Omental fat pad (tissue), 4 donors: ENCODE data around the gene OTX2. TPM values are rescaled to one million over a fixed set of nuclear protein-coding genes. Genes with fewer than 3 reads are reported as not detected.

Source experiments
- ATAC-seq: fragments of 150-250 bp; one replicate; pipeline ENCODE4 v1.9.1; 2016; ENCODE audit warnings: mild to moderate bottlenecking, moderate library complexity; ENCODE audit not compliant: low FRiP score
- DNase-seq: peaks from one replicate; pipeline ENCODE4 v3.0.0-alpha.2; 2019; ENCODE audit warnings: low spot score
- total RNA-seq, 4 donors: library from RNA; depleted of rRNA; stranded (reverse); fragments of >200 nt; gene quantifications; one replicate each; pipeline ENCODE4 v1.1.0, GENCODE V29; 2016
- TF ChIP-seq, protein P1 (sequence below), 3 donors: fragments of 450-650 bp; IDR thresholded peaks; one replicate each; pipeline ENCODE4 v1.5.1; 2016 to 2017; ENCODE audit warnings: antibody characterized with exemption in 3 of 3, mild to moderate bottlenecking in 3 of 3, moderate library complexity in 2 of 3

OTX2 gene
- total RNA-seq, 4 donors from 2014 or later, result not detected

DNA sequence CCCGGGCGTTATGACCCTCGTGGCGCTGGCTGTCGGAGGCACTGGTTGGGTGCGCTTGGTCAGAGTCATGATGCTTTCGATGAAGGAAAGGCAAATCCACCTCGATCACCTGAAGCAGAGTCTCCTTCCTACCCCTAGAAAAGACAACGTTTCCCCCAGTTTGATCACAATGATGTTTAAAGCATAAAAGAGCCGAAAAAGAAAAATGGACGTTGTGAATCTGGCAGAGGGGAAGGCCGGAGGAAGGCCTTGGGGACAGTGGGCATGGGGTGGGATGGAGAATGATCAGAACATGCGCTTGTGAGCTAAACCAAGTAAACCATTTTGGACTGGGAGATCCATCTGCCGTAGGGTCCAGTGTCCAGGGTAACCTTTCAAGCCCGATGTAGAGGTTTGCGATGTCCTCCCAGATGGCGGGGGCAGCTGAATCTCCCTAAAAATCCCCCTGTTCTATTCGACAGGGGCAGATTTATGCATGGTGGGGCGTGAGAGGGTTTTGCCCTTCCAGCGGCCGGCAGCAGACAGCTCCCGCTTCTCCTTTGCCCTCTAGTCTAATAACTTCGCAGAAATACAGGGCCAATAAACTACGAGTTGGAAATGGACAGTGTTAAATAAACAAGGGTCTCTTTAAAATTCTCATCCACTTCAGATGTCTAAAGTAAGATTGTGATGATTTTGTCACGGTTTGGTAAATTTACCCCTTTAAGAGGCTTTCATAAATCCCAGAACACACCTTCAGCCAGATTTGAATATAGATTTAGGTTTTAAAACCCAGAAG lies 2.3 kb upstream of the OTX2 start:
- TF ChIP-seq, protein P1, sequence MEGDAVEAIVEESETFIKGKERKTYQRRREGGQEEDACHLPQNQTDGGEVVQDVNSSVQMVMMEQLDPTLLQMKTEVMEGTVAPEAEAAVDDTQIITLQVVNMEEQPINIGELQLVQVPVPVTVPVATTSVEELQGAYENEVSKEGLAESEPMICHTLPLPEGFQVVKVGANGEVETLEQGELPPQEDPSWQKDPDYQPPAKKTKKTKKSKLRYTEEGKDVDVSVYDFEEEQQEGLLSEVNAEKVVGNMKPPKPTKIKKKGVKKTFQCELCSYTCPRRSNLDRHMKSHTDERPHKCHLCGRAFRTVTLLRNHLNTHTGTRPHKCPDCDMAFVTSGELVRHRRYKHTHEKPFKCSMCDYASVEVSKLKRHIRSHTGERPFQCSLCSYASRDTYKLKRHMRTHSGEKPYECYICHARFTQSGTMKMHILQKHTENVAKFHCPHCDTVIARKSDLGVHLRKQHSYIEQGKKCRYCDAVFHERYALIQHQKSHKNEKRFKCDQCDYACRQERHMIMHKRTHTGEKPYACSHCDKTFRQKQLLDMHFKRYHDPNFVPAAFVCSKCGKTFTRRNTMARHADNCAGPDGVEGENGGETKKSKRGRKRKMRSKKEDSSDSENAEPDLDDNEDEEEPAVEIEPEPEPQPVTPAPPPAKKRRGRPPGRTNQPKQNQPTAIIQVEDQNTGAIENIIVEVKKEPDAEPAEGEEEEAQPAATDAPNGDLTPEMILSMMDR (IDR thresholded peaks at IDR 0.05), result no peak
- ATAC-seq, result no peak
- no peak for DNase-seq

DNA sequence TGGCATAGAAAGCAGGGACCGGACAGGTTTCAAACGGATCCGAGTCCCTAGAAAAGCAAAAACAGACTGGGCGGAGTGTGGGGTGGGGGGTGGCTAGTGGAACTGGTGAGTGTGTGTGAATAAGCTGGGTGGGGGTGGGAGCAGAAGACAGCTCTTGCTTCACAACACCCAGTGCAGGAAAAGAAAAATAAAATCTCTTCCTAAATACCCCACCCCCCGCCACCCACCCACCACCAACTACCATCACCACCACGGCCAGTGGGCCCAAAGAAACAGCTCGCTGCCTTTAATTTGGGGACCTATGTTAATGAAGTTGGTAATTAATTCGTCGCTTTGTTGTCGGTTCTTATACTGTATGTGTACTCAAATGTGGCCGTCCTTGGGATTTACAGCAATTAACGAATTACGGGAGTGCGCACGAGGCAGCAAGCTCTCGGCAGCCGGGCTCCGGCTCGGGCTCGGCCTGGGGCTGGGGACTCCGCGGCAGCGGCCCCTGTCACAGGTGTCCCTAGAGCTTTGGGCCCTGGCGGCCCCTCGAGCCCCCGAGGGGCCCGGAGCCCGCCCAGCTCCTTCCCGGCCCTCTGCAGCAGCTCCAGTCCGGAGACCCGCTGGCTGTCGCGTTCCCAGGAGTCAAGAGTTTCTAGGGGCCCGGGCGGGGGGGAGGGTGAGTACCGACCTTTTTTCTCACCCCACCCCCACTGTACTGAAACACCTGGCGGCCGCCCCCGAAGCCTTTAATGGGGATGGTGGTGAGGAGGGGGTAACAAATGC lies 1.5 kb upstream of the OTX2 start:
- TF ChIP-seq, protein P1 (IDR thresholded peaks at IDR 0.05), result no peak
- no peak for ATAC-seq
- DNase-seq, result no peak

DNA sequence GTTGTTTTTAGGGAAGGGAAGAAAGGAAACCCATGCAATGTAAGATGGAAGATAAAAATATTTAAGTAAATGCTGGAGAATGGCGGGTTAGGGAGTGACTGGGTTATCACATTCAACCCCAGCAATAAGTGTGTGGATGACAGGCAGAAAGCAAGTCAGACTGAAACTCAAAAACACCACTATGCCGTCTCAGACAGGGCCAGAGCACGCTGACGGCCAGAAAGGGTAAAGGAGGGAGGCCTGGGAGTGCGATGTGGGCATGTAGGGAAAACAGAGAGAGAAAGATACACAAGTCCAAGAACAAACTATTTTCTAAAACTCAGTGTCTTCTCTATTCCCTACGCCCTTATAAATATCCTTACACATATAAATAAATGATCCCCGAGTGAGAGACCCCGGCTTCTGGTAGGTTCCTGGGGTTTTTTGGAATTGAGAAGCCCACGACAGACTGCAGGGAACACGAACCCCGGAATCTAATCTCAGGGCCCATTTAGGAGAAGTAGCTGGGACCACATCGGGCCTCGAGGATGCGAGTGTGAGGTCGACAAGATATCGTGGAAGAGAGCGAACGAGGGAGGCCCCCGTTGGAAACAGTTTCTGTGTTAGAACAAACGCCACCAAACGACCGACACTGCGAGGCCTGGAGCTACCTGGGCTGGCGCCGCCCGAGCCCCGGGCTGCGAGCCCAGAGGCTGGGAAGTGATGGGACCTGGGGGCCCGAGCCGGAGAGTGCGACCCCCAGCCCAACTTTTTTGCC lies 735 bp upstream of the OTX2 start:
- DNase-seq (no peak), ATAC-seq (no peak)
- TF ChIP-seq, protein P1 (IDR thresholded peaks at IDR 0.05), result no peak

DNA sequence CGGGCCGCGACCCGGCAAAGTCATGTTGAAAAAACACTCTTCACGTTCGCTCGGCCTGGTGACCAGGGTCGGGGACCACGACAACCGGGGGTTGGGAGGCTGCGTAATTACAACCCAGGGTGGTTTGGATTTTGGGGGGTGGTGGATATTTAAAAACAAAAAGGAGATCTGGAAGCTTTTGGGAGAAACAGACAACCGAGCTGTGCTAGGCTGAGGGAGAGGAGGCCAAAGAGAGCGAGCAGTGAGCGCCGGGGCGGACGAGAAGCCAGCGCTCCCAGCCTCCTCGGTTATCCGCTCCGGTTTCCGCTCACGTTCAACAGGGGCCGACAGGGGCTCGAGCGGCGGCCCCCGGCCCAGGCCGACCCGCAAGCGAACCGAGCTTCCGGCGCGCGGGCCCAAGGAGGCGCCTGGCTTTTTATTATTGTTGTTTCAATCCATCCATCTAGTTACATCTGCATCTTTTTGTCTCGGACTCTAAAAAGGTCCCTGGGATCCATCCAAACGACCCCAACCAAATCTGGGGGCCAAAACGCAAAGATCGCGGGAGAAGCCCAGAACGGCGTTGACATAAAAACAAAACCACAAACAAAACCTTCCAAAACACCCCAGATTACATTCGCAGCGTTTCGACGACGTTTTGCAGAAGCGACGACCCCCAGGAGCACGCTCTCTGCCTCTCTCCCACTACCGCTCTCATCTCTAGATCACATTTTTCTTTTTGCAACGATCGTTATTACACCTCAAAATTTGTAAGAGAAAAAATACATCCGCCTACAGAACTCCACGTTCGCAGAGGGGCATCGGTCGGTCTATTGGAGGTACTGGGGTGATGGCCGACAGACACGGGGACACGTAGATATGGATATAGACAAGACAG lies 771 bp downstream of the OTX2 start:
- DNase-seq, result no peak
- TF ChIP-seq, protein P1 (IDR thresholded peaks at IDR 0.05), result no peak
- no peak for ATAC-seq

DNA sequence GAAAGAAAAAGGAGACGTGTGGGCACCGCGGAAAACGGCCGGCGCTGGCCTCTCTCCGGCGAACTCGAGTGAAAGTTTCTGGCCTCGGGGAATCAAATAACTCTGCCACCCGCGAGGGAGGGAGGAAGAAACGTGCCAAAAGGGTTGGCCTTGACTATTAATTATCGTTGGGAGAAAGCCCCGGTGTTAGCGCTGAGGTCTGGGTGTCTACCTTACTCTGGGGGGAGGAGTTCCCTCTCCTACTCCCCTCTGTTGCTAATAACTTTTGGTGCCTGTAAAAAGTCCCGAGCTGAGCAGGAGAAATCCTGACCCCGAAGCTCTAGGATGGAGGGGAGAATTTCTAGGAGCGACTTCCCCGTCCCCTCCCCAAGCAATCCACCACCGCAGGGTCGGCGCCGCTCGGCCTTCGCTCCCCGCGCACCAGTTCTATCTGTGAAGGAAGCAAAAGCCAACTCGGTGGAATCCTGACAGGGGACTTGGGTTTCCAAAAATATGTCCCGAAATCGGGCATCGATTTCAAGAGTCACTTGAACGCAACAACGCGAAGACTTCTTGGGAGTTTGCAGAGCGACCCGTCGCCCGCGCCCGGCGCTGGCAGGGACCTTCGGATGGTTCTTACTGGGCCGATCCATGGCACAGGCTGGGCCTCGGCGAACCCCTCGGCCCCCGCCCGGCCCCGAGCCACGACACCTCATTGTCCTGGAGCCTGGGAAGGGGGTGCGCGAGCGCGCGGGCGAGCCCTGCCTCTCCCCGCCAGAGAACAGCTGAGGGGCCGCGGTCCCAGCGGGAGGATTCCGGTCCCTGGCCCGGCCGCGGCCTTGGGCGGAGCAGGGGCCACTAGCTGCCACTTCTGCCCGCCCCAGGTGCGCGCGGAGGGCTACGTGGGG lies 1.7 kb downstream of the OTX2 start:
- TF ChIP-seq, protein P1 (IDR thresholded peaks at IDR 0.05), result no peak
- ATAC-seq (no peak), DNase-seq (no peak)

DNA sequence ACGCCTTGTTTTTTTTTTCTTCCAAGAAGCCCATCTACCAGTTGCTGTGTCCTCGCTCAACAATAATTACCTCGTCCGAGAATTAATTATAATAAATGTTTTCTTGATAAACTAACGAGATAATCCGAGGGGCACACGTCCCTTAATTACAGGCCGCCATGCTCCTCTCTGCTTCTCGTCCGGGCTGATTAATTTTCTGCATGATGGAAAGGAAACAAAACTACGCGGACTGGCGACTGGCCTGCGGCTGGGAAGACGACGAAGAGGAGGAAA lies 2.2 kb downstream of the OTX2 start:
- TF ChIP-seq, protein P1 (IDR thresholded peaks at IDR 0.05), result no peak

More for the DNA sequence above, 2.2 kb downstream of the OTX2 start:
- no peak for ATAC-seq
- no peak for DNase-seq
